Psoas muscle (tissue), 8 donors: ENCODE data around the gene NCR3LG1. TPM values are rescaled to one million over a fixed set of nuclear protein-coding genes. Genes with fewer than 3 reads are reported as not detected.

ENCODE experiments used
- ATAC-seq, 4 donors: fragments of 200-7000 bp; cut with Tn5 transposase; one replicate each; pipeline ENCODE4 v1.9.1; 2020; ENCODE audit warnings: moderate library complexity in 3 of 4, mild to moderate bottlenecking in 2 of 4
- DNase-seq, 2 donors: peaks; one replicate each; pipeline ENCODE4 v3.0.0-alpha.2; 2020
- H3K27ac ChIP-seq: fragments of 200-600 bp; one replicate; pipeline ENCODE4 v1.8.0; 2022
- H3K27me3 ChIP-seq, 3 donors: fragments of 200-600 bp in 1 of 3; one replicate each; pipeline versions ENCODE4 v1.6.1 to v1.8.0; 2013 to 2022; ENCODE audit warnings: low read length in 2 of 3, mild to moderate bottlenecking in 2 of 3, moderate library complexity in 1 of 3; ENCODE audit not compliant: insufficient read depth in 3 of 3
- H3K36me3 ChIP-seq, 2 donors: fragments of 200-600 bp in 1 of 2; one replicate each; pipeline versions ENCODE4 v1.6.1 to v1.8.0; 2013 to 2022; ENCODE audit warnings: low read depth in 1 of 2, mild to moderate bottlenecking in 1 of 2, moderate library complexity in 1 of 2; ENCODE audit not compliant: insufficient read depth in 1 of 2
- H3K4me1 ChIP-seq: fragments of 200-600 bp; one replicate; pipeline ENCODE4 v1.8.0; 2022
- H3K4me3 ChIP-seq: fragments of 200-600 bp; one replicate; pipeline ENCODE4 v1.8.0; 2022; ENCODE audit warnings: mild to moderate bottlenecking
- H3K9me3 ChIP-seq: fragments of 200-600 bp; one replicate; pipeline ENCODE4 v1.8.0; 2022
- WGBS, 3 donors: extraction: QIAGEN DNeasy Blood & Tissue Kit; methylation state at CpG; one replicate each; pipeline versions ENCODE4 v1.1.6 to v1.1.7; 2013; 5-methylcytosine and 5-hydroxymethylcytosine counted together
- intact Hi-C, 2 donors: fragments of 100-400 bp; cut with DNase I; formaldehyde crosslinking; loops; one replicate each; pipeline versions ENCODE4 v1.11.0 to v1.14.2; 2022
- polyA plus RNA-seq, 3 donors: library from polyadenylated mRNA; stranded (reverse); fragments of 200-250 nt; gene quantifications; one replicate each; pipeline ENCODE4 v1.2.3, GENCODE V29; 2013
- total RNA-seq, 4 donors: library from RNA; stranded (reverse); fragmentation: NEBNext Ultra II Directional in 2 of 4; extraction: Animal tissue kit (Norgen Biotek cat#: 25700) in 2 of 4; gene quantifications; one replicate each; pipeline versions ENCODE4 v1.2.1 to v1.2.4, GENCODE V29; 2021 to 2023
- TF ChIP-seq, protein P1 (sequence below): fragments of 200-600 bp; IDR thresholded peaks from one replicate; pipeline ENCODE4 v1.8.0; 2022; ENCODE audit warnings: antibody characterized with exemption
- donor health status: healthy with polysubstance abuse.
- donor health status: DM: no; HTN: no; CAD: no; lungs with moderate emphysema.
- donor health status: Bipolar disorder and iron deficiency.
- donor health status: healthy.
- donor health status: DM: yes; HTN: yes; CAD: no.
- donor health status: DM: no; HTN: no; CAD: no.
- donor health status: DM: no; HTN: no; CAD: no.
- donor health status: DM: yes; HTN: yes; CAD: no.

The NCR3LG1 gene
- total and polyA plus RNA-seq, 7 donors: 0.01 to 0.71 (median 0.17) TPM

- TF ChIP-seq, protein P1, sequence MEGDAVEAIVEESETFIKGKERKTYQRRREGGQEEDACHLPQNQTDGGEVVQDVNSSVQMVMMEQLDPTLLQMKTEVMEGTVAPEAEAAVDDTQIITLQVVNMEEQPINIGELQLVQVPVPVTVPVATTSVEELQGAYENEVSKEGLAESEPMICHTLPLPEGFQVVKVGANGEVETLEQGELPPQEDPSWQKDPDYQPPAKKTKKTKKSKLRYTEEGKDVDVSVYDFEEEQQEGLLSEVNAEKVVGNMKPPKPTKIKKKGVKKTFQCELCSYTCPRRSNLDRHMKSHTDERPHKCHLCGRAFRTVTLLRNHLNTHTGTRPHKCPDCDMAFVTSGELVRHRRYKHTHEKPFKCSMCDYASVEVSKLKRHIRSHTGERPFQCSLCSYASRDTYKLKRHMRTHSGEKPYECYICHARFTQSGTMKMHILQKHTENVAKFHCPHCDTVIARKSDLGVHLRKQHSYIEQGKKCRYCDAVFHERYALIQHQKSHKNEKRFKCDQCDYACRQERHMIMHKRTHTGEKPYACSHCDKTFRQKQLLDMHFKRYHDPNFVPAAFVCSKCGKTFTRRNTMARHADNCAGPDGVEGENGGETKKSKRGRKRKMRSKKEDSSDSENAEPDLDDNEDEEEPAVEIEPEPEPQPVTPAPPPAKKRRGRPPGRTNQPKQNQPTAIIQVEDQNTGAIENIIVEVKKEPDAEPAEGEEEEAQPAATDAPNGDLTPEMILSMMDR: no peak
- Histone ChIP-seq H3K4me1 (peaks cover 29% of the 10 kb centered on the region), H3K27ac (peak within 1 kb of the TSS; percentile 96), H3K4me3 (peak within 1 kb of the TSS; percentile 78), H3K36me3 (peaks cover 0 to 10% of the 10 kb centered on the region in 2 donors), H3K27me3 (no peaks in the 10 kb centered on the region), H3K9me3 (no peaks in the 10 kb centered on the region)
- 3 to 4% (median 3%) methylated on average over 32 to 53 of the region's 53 CpGs for WGBS, 3 donors
- peak in 1 of 2 donors; percentile 46 for DNase-seq
- intact Hi-C loops: loop anchor here (2.0 to 5.0 kb wide), 2 partner anchors 16 to 334 kb away; no protein-coding TSS in a partner anchor
- peak; percentile 3 to 58 (median 10) for ATAC-seq
Observed at GRCh38 chr11:17388609-17389210, 37.1 kb downstream of the NCR3LG1 start, which contains the start of gene KCNJ11. KCNJ11 (minus strand) TSS chr11:17388659; CDS start chr11:17388091, 568 bp downstream.

DNA sequence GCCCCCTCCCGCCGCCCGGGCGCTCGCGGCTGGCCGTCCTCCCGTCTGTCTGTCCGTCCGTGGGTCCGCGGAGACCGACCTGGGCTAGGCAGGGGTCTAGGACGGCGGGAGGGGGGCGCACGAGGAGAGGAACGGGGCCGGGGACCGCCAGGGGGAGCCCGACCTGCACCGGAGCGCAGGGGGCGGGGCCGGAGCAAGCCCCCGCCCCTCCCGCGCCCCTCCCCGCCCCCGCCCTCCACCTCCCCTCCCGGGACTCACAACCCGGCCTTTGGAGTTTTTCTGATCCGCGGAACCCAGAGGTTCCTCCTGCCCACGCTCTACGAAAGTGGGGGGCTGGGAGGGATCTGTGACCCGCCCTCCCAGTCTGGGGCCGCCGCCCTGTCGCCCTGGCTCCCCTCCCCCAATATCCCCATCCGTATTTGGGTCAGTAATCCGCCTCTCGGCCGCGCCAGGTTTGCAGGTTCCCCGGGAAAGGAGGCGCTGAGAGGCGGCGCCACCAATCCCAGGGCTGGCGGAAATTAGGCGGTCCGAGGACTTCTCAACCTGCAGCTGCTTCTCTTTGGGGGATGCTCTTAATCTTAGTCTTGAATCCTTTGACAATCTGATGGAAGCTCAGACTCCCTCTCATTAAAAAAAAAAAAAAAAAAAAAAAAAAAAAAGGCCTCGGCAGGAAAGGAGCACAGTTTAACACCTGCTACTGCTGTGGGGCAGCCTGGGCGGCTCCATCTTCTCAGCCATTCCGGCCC, 37.8 kb downstream of the NCR3LG1 start:
- Histone ChIP-seq H3K4me1 (peaks cover 22% of the 10 kb centered on the region), H3K4me3 (peak overlapping the region; percentile 78), H3K9me3 (no peaks in the 10 kb centered on the region), H3K36me3 (peaks cover 0 to 10% of the 10 kb centered on the region in 2 donors), H3K27me3 (no peaks in the 10 kb centered on the region), H3K27ac (peak overlapping the region; percentile 96)
- ATAC-seq (peak; percentile 62 to 77 (median 66)), DNase-seq (peak; percentile 87 to 95)
- TF ChIP-seq, protein P1: peak; percentile 73
- intact Hi-C loops: loop anchor here (2.0 to 5.0 kb wide), 2 partner anchors 15 to 333 kb away; no protein-coding TSS in a partner anchor
- 3 to 4% (median 3%) methylated on average over 26 to 54 of the region's 55 CpGs for WGBS, 3 donors

GRCh38 chr11:17389957-17390649, 38.5 kb downstream of the NCR3LG1 start:
- ATAC-seq (no peak), DNase-seq (no peak)
- H3K27ac ChIP-seq: peak overlapping the region; percentile 96
- H3K27me3 ChIP-seq: no peaks in the 10 kb centered on the region
- peak overlapping the region; percentile 78 for H3K4me3 ChIP-seq
- intact Hi-C loops: loop anchor here (2.0 to 5.0 kb wide), 2 partner anchors 15 to 332 kb away; no protein-coding TSS in a partner anchor
- peaks cover 0 to 10% of the 10 kb centered on the region in 2 donors for H3K36me3 ChIP-seq
- H3K4me1 ChIP-seq: peaks cover 16% of the 10 kb centered on the region
- TF ChIP-seq, protein P1: no peak
- 53 to 63% (median 60%) methylated on average over 10 of the region's 10 CpGs for WGBS, 3 donors
- H3K9me3 ChIP-seq: no peaks in the 10 kb centered on the region

- Histone ChIP-seq H3K36me3 (peaks cover 0 to 10% of the 10 kb centered on the region in 2 donors), H3K9me3 (no peaks in the 10 kb centered on the region), H3K4me3 (no peak overlapping the region), H3K27me3 (no peaks in the 10 kb centered on the region), H3K4me1 (peaks cover 16% of the 10 kb centered on the region), H3K27ac (no peak overlapping the region)
- intact Hi-C loops: no loop called here
- ATAC-seq (no peak), DNase-seq (no peak)
- TF ChIP-seq, protein P1: no peak
- 74 to 81% (median 80%) methylated on average over 3 of the region's 3 CpGs for WGBS, 3 donors
Observed at GRCh38 chr11:17391493-17392355, 40.1 kb downstream of the NCR3LG1 start.
